Inflammatory macrophage treated with lipopolysaccharide for 4 hours (primary cell): ENCODE measurements around the gene MRPL3.

ENCODE experiments used
- DNase-seq: peaks from one replicate; pipeline ENCODE4 v3.0.0-alpha.2; 2020

MRPL3 gene

GRCh38 chr3:131502530-131503319 is at the start of gene MRPL3:
MRPL3 (minus strand) TSS chr3:131502971; CDS start chr3:131502821, 150 bp downstream.
- peak; percentile 94 for DNase-seq

- no peak for DNase-seq
Observed at GRCh38 chr3:131551761-131552160, 49.0 kb upstream of the MRPL3 start.

- DNase-seq: no peak
Observed at GRCh38 chr3:131550562-131551465, 48.0 kb upstream of the MRPL3 start.

- peak; percentile 1 for DNase-seq
Observed at GRCh38 chr3:131549340-131549739, 46.6 kb upstream of the MRPL3 start.

GRCh38 chr3:131547585-131547984 is 44.8 kb upstream of the MRPL3 start:
- no peak for DNase-seq

- DNase-seq: no peak
Observed at GRCh38 chr3:131546441-131546840, 43.7 kb upstream of the MRPL3 start.

- DNase-seq: no peak
Observed at GRCh38 chr3:131544557-131544956, 41.8 kb upstream of the MRPL3 start.

- DNase-seq: no peak
Observed at GRCh38 chr3:131543714-131544113, 40.9 kb upstream of the MRPL3 start.

GRCh38 chr3:131541288-131541687 is 38.5 kb upstream of the MRPL3 start:
- no peak for DNase-seq

- DNase-seq: no peak
Observed at GRCh38 chr3:131540821-131541220, 38.0 kb upstream of the MRPL3 start.

GRCh38 chr3:131540143-131540542 is 37.4 kb upstream of the MRPL3 start:
- no peak for DNase-seq

- no peak for DNase-seq
Observed at GRCh38 chr3:131538968-131539367, 36.2 kb upstream of the MRPL3 start.

GRCh38 chr3:131537531-131537930 is 34.8 kb upstream of the MRPL3 start:
- no peak for DNase-seq

GRCh38 chr3:131535596-131535995 is 32.8 kb upstream of the MRPL3 start:
- no peak for DNase-seq

- no peak for DNase-seq
Observed at GRCh38 chr3:131535131-131535530, 32.4 kb upstream of the MRPL3 start.

GRCh38 chr3:131532645-131533044 is 29.9 kb upstream of the MRPL3 start:
- DNase-seq: no peak

- no peak for DNase-seq
Observed at GRCh38 chr3:131530843-131531242, 28.1 kb upstream of the MRPL3 start.

GRCh38 chr3:131530388-131530787 is 27.6 kb upstream of the MRPL3 start:
- DNase-seq: no peak

GRCh38 chr3:131526801-131527347 is 24.1 kb upstream of the MRPL3 start:
- DNase-seq: no peak

- DNase-seq: no peak
Observed at GRCh38 chr3:131518680-131519079, 15.9 kb upstream of the MRPL3 start.

GRCh38 chr3:131505421-131505820 is 2.6 kb upstream of the MRPL3 start:
- peak; percentile 72 for DNase-seq

GRCh38 chr3:131503320-131503635 is 507 bp upstream of the MRPL3 start:
- no peak for DNase-seq

- no peak for DNase-seq
Observed at GRCh38 chr3:131501949-131502348, 822 bp downstream of the MRPL3 start.

GRCh38 chr3:131494706-131495105 is 8.1 kb downstream of the MRPL3 start:
- DNase-seq: no peak
